ENCODE data around the gene TBC1D1. TPM values are rescaled to one million over a fixed set of nuclear protein-coding genes. Genes with fewer than 3 reads are reported as not detected.
A peak's percentile ranks its signal among the peaks of the same experiment; 100 is the strongest.

The TBC1D1 gene
- total and polyA plus RNA-seq, 8 donors, result 16.2 to 41.0 (median 24.6) TPM

DNA sequence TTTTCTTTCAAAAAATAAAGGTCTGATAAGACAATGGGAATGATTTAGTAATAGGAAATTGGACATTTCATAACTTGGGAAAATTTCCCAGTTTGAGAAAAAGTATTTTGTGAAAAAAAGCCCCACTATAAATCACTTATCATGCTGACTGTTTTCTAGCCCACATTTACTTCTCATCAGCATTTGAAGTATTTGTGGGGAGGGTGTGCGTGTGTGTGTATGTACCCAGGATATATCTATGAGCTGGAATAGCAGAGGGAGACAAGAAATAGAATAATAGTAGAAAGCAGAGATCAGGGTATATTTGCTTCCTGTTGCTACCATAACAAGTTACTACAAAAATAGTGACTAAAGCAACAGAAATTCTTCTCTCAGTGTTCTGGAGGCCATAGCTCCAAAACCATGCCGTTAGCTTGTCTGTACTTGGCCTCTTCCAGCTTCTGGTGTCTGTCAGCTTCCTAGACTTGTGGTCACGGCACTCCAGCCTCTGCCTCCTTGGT lies 209.1 kb downstream of the TBC1D1 start:
- TF ChIP-seq, protein P1, sequence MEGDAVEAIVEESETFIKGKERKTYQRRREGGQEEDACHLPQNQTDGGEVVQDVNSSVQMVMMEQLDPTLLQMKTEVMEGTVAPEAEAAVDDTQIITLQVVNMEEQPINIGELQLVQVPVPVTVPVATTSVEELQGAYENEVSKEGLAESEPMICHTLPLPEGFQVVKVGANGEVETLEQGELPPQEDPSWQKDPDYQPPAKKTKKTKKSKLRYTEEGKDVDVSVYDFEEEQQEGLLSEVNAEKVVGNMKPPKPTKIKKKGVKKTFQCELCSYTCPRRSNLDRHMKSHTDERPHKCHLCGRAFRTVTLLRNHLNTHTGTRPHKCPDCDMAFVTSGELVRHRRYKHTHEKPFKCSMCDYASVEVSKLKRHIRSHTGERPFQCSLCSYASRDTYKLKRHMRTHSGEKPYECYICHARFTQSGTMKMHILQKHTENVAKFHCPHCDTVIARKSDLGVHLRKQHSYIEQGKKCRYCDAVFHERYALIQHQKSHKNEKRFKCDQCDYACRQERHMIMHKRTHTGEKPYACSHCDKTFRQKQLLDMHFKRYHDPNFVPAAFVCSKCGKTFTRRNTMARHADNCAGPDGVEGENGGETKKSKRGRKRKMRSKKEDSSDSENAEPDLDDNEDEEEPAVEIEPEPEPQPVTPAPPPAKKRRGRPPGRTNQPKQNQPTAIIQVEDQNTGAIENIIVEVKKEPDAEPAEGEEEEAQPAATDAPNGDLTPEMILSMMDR (IDR thresholded peaks at IDR 0.05), result no peak
- 93% methylated on average over 3 of the region's 3 CpGs for WGBS, 2 donors
- FAIRE-seq, result no peak

DNA sequence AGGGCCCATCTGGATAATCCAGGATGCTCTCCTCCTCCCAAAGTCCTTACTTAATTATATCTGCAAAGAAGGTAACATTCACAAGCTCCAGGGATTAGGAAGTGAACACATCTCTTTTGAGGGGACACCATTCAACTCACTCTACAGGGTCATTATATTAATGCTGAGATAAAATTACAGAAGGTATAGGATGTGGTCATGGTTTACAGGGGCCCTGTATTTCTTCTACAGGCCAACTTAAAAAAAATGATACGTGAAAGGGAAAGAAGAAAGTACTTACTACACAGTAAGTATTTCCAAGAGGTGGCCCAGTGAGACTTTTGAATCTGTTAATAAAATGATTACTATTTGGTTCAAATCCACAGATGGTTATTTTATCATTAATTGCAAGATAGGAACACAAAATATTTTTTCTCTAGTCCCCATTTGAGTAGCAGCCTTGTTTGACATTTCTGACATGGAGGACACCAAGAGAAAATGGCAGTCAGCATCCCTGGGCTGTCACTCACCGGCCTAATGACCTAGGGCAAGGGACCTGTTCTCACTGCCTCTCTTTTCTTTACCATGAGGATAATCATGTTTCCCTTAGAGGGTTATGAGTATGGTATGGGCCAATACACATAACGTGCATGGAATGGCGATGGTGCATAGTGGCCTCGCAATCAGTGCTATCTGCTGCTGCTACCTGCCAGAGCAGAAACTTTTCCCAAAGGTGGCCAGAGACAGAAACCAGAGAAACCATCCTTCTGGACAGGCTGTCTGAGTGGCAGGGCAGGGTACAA lies 209.8 kb downstream of the TBC1D1 start:
- DNase-seq (no peak), ATAC-seq (no peak), FAIRE-seq (no peak)
- H3K4me1 ChIP-seq, result no peaks in the 10 kb centered on the region
- 95 to 97% methylated on average over 5 of the region's 5 CpGs for WGBS, 2 donors
- no peaks in the 10 kb centered on the region for H3K27me3 ChIP-seq
- no peak overlapping the region for H3K27ac ChIP-seq
- no peaks in the 10 kb centered on the region for H3K9me3 ChIP-seq
- H3K36me3 ChIP-seq, result peaks cover 0 to 4% (median 0%) of the 10 kb centered on the region in 3 donors
- intact Hi-C loops (cut with DNase I), result no loop called here
- no peak overlapping the region for H3K4me3 ChIP-seq
- TF ChIP-seq, protein P1 (IDR thresholded peaks at IDR 0.05), result no peak

More for the DNA sequence above, 209.1 kb downstream of the TBC1D1 start:
- Histone ChIP-seq H3K27me3 (no peaks in the 10 kb centered on the region), H3K36me3 (peaks cover 0 to 4% (median 0%) of the 10 kb centered on the region in 3 donors), H3K4me1 (no peaks in the 10 kb centered on the region), H3K27ac (no peak overlapping the region), H3K4me3 (no peak overlapping the region), H3K9me3 (no peaks in the 10 kb centered on the region)
- ATAC-seq (peak in 3 of 4 donors; percentile 33 to 54 (median 43)), DNase-seq (no peak)
- intact Hi-C loops (cut with DNase I), result no loop called here

DNA sequence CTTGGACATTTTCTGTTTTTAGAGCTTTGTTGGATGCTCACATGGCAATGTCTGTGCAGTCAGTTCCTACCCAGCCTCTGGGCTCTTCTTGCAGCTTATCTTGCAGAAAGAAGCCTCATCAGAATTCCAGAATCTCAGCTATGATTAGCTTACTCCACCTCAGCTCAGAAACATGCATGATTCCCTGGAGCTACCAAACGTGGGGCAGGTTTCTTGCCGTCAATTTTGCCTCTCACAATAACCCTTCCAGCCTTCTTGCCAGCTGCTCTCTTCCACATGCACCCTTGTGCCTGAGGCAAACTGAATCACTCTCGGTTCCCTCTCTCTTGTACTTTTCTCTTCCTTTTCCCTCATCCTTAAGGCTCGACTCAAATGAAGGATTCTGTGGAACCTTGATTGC lies 210.7 kb downstream of the TBC1D1 start:
- H3K4me1 ChIP-seq, result no peaks in the 10 kb centered on the region
- intact Hi-C loops (cut with DNase I), result no loop called here
- H3K27ac ChIP-seq, result no peak overlapping the region
- no peak for FAIRE-seq
- ATAC-seq, result no peak
- H3K27me3 ChIP-seq, result no peaks in the 10 kb centered on the region
- DNase-seq, result no peak
- TF ChIP-seq, protein P1 (IDR thresholded peaks at IDR 0.05), result no peak
- WGBS, 2 donors, result 83 to 90% methylated on average over 4 of the region's 4 CpGs
- H3K4me3 ChIP-seq, result no peak overlapping the region
- H3K9me3 ChIP-seq, result no peaks in the 10 kb centered on the region
- H3K36me3 ChIP-seq, result peaks cover 0 to 4% (median 0%) of the 10 kb centered on the region in 3 donors

DNA sequence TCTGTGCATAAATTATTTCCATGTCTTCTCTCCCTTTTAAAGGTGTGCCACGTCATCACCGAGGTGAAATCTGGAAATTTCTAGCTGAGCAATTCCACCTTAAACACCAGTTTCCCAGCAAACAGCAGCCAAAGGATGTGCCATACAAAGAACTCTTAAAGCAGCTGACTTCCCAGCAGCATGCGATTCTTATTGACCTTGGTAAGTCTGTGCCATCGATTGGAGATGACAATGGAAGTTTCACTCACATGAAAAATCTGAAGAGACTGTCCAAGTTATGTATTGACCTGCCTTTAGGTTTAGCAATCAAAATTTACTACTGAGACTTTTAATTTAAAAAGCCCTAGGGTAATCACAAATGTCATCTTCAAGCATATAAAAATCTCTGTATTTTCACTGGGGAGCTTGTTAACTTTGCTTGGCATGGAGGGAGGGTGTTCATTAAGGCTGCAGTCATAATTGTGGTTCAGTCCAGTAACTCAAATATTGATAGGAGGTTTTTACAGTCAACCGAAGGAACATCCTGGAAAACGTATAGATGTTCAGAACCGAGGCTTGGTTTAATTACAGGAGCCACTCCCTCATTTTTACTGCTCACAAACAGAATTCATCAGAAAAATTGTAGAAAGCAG lies 212.2 kb downstream of the TBC1D1 start:
- Histone ChIP-seq H3K9me3 (no peaks in the 10 kb centered on the region), H3K4me3 (no peak overlapping the region), H3K27ac (no peak overlapping the region), H3K27me3 (no peaks in the 10 kb centered on the region), H3K36me3 (peaks cover 0 to 4% (median 0%) of the 10 kb centered on the region in 3 donors), H3K4me1 (no peaks in the 10 kb centered on the region)
- FAIRE-seq (no peak), ATAC-seq (no peak), DNase-seq (no peak)
- TF ChIP-seq, protein P1 (IDR thresholded peaks at IDR 0.05), result no peak
- WGBS, 2 donors, result 71 to 73% methylated on average over 7 of the region's 7 CpGs
- intact Hi-C loops (cut with DNase I), result no loop called here

All from pancreas (tissue), 10 donors.